Activated T-cell treated with anti-CD3 and anti-CD28 coated beads, Interleukin-2, amount 50 U/mL, for 24 hours (primary cell): ENCODE data around the gene EIF4G2.
A peak's percentile ranks its signal among the peaks of the same experiment; 100 is the strongest.

ENCODE experiments used
- DNase-seq: peaks from one replicate; pipeline ENCODE4 v3.0.0-alpha.2; 2020
- H3K27ac Mint-ChIP-seq: 2 replicates; pipeline ENCODE4 v1.8.0; 2020; ENCODE audit warnings: mild to moderate bottlenecking, mixed read lengths
- H3K27me3 Mint-ChIP-seq: 2 replicates; pipeline ENCODE4 v1.8.0; 2020; ENCODE audit warnings: mixed read lengths
- H3K36me3 Mint-ChIP-seq: 2 replicates; pipeline ENCODE4 v1.8.0; 2020; ENCODE audit warnings: low read depth, mixed read lengths
- H3K4me1 Mint-ChIP-seq: 2 replicates; pipeline ENCODE4 v1.8.0; 2020; ENCODE audit warnings: low read depth, mixed read lengths
- H3K4me3 Mint-ChIP-seq: 2 replicates; pipeline ENCODE4 v1.8.0; 2020; ENCODE audit warnings: mild to moderate bottlenecking, moderate library complexity, mixed read lengths
- H3K9me3 Mint-ChIP-seq: 2 replicates; pipeline ENCODE4 v1.8.0; 2020; ENCODE audit warnings: mixed read lengths

EIF4G2 gene

GRCh38 chr11:10797001-10797400 lies 11.7 kb downstream of the EIF4G2 start:
- H3K36me3 Mint-ChIP-seq, result peaks cover 67% of the 10 kb centered on the region

GRCh38 chr11:10796191-10796590 lies 12.5 kb downstream of the EIF4G2 start:
- H3K4me1 Mint-ChIP-seq, result peaks cover 55% of the 10 kb centered on the region
- H3K9me3 Mint-ChIP-seq, result no peaks in the 10 kb centered on the region
- no peak overlapping the region for H3K4me3 Mint-ChIP-seq
- DNase-seq, result no peak
- peaks cover 59% of the 10 kb centered on the region for H3K36me3 Mint-ChIP-seq
- H3K27ac Mint-ChIP-seq, result peak overlapping the region; percentile 60
- peaks cover 10% of the 10 kb centered on the region for H3K27me3 Mint-ChIP-seq

More at GRCh38 chr11:10797001-10797400, 11.7 kb downstream of the EIF4G2 start:
- Mint-ChIP-seq H3K4me3 (no peak overlapping the region), H3K27ac (no peak overlapping the region), H3K27me3 (peaks cover 6% of the 10 kb centered on the region), H3K9me3 (no peaks in the 10 kb centered on the region), H3K4me1 (peaks cover 63% of the 10 kb centered on the region)
- DNase-seq, result no peak

GRCh38 chr11:10793470-10794255 lies 15.1 kb downstream of the EIF4G2 start:
- no peak overlapping the region for H3K27ac Mint-ChIP-seq
- no peak for DNase-seq
- H3K27me3 Mint-ChIP-seq, result peaks cover 10% of the 10 kb centered on the region
- H3K36me3 Mint-ChIP-seq, result peaks cover 33% of the 10 kb centered on the region
- H3K9me3 Mint-ChIP-seq, result no peaks in the 10 kb centered on the region
- peaks cover 29% of the 10 kb centered on the region for H3K4me1 Mint-ChIP-seq
- H3K4me3 Mint-ChIP-seq, result no peak overlapping the region

- Mint-ChIP-seq H3K27ac (peak overlapping the region; percentile 45), H3K4me3 (peak overlapping the region; percentile 2), H3K36me3 (peaks cover 22% of the 10 kb centered on the region), H3K4me1 (peaks cover 24% of the 10 kb centered on the region), H3K27me3 (peaks cover 10% of the 10 kb centered on the region), H3K9me3 (no peaks in the 10 kb centered on the region)
- peak; percentile 90 for DNase-seq
These were observed 16.2 kb downstream of the EIF4G2 start for GRCh38 chr11:10792385-10793068.

GRCh38 chr11:10786451-10786850 lies 22.3 kb downstream of the EIF4G2 start:
- H3K27me3 Mint-ChIP-seq, result no peaks in the 10 kb centered on the region
- no peaks in the 10 kb centered on the region for H3K4me1 Mint-ChIP-seq
- no peak overlapping the region for H3K27ac Mint-ChIP-seq
- H3K9me3 Mint-ChIP-seq, result no peaks in the 10 kb centered on the region
- H3K4me3 Mint-ChIP-seq, result no peak overlapping the region
- DNase-seq, result no peak
- no peaks in the 10 kb centered on the region for H3K36me3 Mint-ChIP-seq

- H3K4me3 Mint-ChIP-seq, result no peak overlapping the region
- no peaks in the 10 kb centered on the region for H3K9me3 Mint-ChIP-seq
- H3K4me1 Mint-ChIP-seq, result no peaks in the 10 kb centered on the region
- peaks cover 5% of the 10 kb centered on the region for H3K36me3 Mint-ChIP-seq
- H3K27ac Mint-ChIP-seq, result no peak overlapping the region
- no peak for DNase-seq
- no peaks in the 10 kb centered on the region for H3K27me3 Mint-ChIP-seq
These were observed 23.6 kb downstream of the EIF4G2 start for GRCh38 chr11:10785146-10785474.

DNA sequence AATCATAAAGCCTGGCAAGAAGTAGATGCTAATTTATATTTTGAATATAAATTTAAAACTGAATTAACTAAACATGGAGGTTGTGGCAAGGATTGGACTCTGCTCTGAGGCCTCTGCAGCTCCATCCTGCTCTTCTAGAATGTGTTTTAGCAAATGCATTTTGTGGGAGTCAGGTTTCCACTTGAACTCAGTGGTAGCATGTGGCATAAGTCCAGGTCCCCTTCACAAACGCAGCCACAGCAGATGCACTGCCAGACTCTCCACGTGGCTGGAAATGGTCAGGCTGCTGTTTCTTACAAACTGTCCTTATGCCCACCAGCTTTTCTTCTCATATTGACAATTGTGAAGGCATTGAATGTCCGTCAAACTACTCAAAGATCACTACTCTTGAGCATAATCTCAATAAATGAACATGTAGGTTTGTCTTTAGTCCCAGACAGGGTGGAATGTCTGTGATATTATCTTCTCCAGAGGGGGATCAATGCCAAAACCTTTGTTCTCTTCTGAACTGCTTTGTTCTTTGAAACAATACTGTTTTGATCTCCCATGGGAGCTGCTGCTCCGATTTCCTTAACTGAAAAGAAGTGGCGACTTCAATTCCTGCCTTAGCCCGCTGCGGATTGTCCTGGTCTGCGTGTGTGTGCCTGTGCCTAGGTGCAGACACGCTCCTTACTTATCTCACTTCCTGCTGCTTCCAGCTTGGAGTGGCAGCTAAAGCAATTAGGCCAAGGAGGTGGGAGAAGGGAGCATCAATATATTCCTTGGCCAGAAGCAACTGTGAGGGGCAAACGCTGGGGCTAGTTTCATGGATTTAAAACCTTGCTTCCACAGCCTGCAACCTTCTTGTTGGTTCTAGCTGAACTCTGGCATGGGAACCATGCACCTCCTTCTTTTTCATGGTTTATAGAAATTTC lies 24.2 kb downstream of the EIF4G2 start:
- H3K4me3 Mint-ChIP-seq, result no peak overlapping the region
- DNase-seq, result no peak
- H3K36me3 Mint-ChIP-seq, result peaks cover 12% of the 10 kb centered on the region
- H3K4me1 Mint-ChIP-seq, result no peaks in the 10 kb centered on the region
- no peaks in the 10 kb centered on the region for H3K27me3 Mint-ChIP-seq
- H3K27ac Mint-ChIP-seq, result no peak overlapping the region
- no peaks in the 10 kb centered on the region for H3K9me3 Mint-ChIP-seq

DNA sequence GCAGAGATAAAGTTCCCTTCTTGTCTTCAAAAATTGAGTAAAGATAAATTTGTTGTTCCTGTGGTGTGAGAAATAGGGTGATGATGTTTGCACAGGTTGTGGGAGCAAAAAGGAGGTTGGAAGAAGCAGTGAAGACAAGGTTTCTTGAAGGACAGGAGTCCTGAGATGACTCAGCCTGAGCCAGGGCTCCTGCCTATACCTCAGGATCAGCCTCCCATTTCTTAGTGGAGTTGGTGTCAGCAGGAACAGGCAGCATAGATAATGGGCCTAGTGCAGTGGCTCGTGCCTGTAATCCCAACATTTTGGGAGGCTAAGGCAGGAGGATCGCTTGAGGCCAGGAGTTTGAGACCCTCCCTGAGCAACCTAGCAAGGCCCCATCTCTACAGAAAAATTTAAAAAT lies 28.7 kb downstream of the EIF4G2 start:
- H3K27me3 Mint-ChIP-seq, result no peaks in the 10 kb centered on the region
- H3K4me1 Mint-ChIP-seq, result peaks cover 10% of the 10 kb centered on the region
- peaks cover 54% of the 10 kb centered on the region for H3K36me3 Mint-ChIP-seq
- no peaks in the 10 kb centered on the region for H3K9me3 Mint-ChIP-seq
- H3K4me3 Mint-ChIP-seq, result no peak overlapping the region
- no peak for DNase-seq
- H3K27ac Mint-ChIP-seq, result no peak overlapping the region

GRCh38 chr11:10779086-10779485 lies 29.6 kb downstream of the EIF4G2 start:
- no peak for DNase-seq
- no peaks in the 10 kb centered on the region for H3K27me3 Mint-ChIP-seq
- H3K4me3 Mint-ChIP-seq, result no peak overlapping the region
- H3K27ac Mint-ChIP-seq, result peak overlapping the region; percentile 78
- peaks cover 64% of the 10 kb centered on the region for H3K36me3 Mint-ChIP-seq
- peaks cover 10% of the 10 kb centered on the region for H3K4me1 Mint-ChIP-seq
- no peaks in the 10 kb centered on the region for H3K9me3 Mint-ChIP-seq

- Mint-ChIP-seq H3K27ac (peak overlapping the region; percentile 78), H3K36me3 (peaks cover 71% of the 10 kb centered on the region), H3K4me3 (no peak overlapping the region), H3K27me3 (no peaks in the 10 kb centered on the region), H3K4me1 (peaks cover 10% of the 10 kb centered on the region), H3K9me3 (no peaks in the 10 kb centered on the region)
- DNase-seq, result no peak
These were observed 30.3 kb downstream of the EIF4G2 start for GRCh38 chr11:10778217-10778970.

- H3K36me3 Mint-ChIP-seq, result peaks cover 77% of the 10 kb centered on the region
- H3K4me3 Mint-ChIP-seq, result no peak overlapping the region
- peaks cover 10% of the 10 kb centered on the region for H3K4me1 Mint-ChIP-seq
- no peaks in the 10 kb centered on the region for H3K27me3 Mint-ChIP-seq
- H3K9me3 Mint-ChIP-seq, result no peaks in the 10 kb centered on the region
- DNase-seq, result no peak
- H3K27ac Mint-ChIP-seq, result peak overlapping the region; percentile 17
These were observed 30.9 kb downstream of the EIF4G2 start for GRCh38 chr11:10777806-10778205.

GRCh38 chr11:10777393-10777793 lies 31.3 kb downstream of the EIF4G2 start:
- Mint-ChIP-seq H3K4me3 (no peak overlapping the region), H3K36me3 (peaks cover 81% of the 10 kb centered on the region), H3K27me3 (no peaks in the 10 kb centered on the region), H3K27ac (peak overlapping the region; percentile 10), H3K9me3 (no peaks in the 10 kb centered on the region), H3K4me1 (peaks cover 10% of the 10 kb centered on the region)
- no peak for DNase-seq

GRCh38 chr11:10774811-10775210 lies 33.9 kb downstream of the EIF4G2 start:
- no peak for DNase-seq
- H3K27ac Mint-ChIP-seq, result no peak overlapping the region
- peaks cover 98% of the 10 kb centered on the region for H3K36me3 Mint-ChIP-seq
- H3K9me3 Mint-ChIP-seq, result no peaks in the 10 kb centered on the region
- H3K4me1 Mint-ChIP-seq, result peaks cover 10% of the 10 kb centered on the region
- no peak overlapping the region for H3K4me3 Mint-ChIP-seq
- H3K27me3 Mint-ChIP-seq, result no peaks in the 10 kb centered on the region

DNA sequence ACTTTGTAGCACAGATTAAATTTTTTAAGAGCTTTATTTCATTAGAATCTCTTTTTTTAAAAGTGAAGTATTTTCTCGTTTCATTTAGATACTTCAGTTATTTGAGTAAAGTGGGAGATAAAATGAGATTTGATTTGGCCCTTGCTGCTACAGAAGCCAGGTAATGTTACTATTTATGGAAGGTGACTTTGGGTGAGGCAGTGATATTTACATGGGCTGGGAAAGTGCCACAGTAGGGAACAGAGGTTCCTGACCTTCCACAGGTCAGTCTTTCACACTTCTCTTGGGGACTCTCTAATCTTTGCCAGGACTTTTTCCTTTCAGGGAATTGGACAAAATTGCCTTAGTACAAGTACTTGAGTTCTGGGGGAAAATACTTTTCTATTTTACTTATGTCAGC lies 37.3 kb downstream of the EIF4G2 start:
- peaks cover 74% of the 10 kb centered on the region for H3K36me3 Mint-ChIP-seq
- H3K27me3 Mint-ChIP-seq, result no peaks in the 10 kb centered on the region
- no peak overlapping the region for H3K4me3 Mint-ChIP-seq
- no peaks in the 10 kb centered on the region for H3K9me3 Mint-ChIP-seq
- H3K27ac Mint-ChIP-seq, result no peak overlapping the region
- no peaks in the 10 kb centered on the region for H3K4me1 Mint-ChIP-seq
- DNase-seq, result no peak
